NCI-H187 (cell line): ENCODE results near the gene PPP6R3.
"Not testable (repeated sequence)": the region's sequence is repeated elsewhere in the genome, so short reads cannot be mapped to it uniquely, and the experiment has no call there.

Experiments
- DNase-seq, 2 experiments: peaks; one replicate each; lab custom pipeline; 2025; lab: John Stamatoyannopoulos, UW

Gene PPP6R3

GRCh38 chr11:68457216-68457897, 3.2 kb upstream of the PPP6R3 start:
- DNase-seq = no peak

GRCh38 chr11:68457898-68458249, 2.7 kb upstream of the PPP6R3 start:
- DNase-seq = no peak

GRCh38 chr11:68458340-68458739, 2.2 kb upstream of the PPP6R3 start:
- DNase-seq = not testable (repeated sequence)

GRCh38 chr11:68459886-68460740, 439 bp upstream of the PPP6R3 start:
- DNase-seq = peak; percentile 94 to 95

GRCh38 chr11:68461575-68461917, 994 bp downstream of the PPP6R3 start:
- DNase-seq = no peak

- DNase-seq = no peak
Measured at GRCh38 chr11:68463714-68464113, 3.2 kb downstream of the PPP6R3 start.

- DNase-seq = no peak
Measured at GRCh38 chr11:68467201-68467834, 6.8 kb downstream of the PPP6R3 start.

- DNase-seq = no peak
Measured at GRCh38 chr11:68468217-68468828, 7.8 kb downstream of the PPP6R3 start.

- DNase-seq = no peak
Measured at GRCh38 chr11:68469122-68469521, 8.6 kb downstream of the PPP6R3 start.

- DNase-seq = no peak
Measured at GRCh38 chr11:68469642-68470041, 9.1 kb downstream of the PPP6R3 start.

- DNase-seq = no peak
Measured at GRCh38 chr11:68470304-68470811, 9.8 kb downstream of the PPP6R3 start.

GRCh38 chr11:68471360-68472340, 11.1 kb downstream of the PPP6R3 start:
- no peak for DNase-seq

- no peak for DNase-seq
Measured at GRCh38 chr11:68472778-68473177, 12.2 kb downstream of the PPP6R3 start.

GRCh38 chr11:68473693-68474092, 13.1 kb downstream of the PPP6R3 start:
- DNase-seq = no peak

GRCh38 chr11:68475626-68476025, 15.1 kb downstream of the PPP6R3 start:
- DNase-seq = not testable (repeated sequence)

- no peak for DNase-seq
Measured at GRCh38 chr11:68479390-68479789, 18.8 kb downstream of the PPP6R3 start.

GRCh38 chr11:68480193-68480592, 19.6 kb downstream of the PPP6R3 start:
- DNase-seq = no peak

- DNase-seq = no peak
Measured at GRCh38 chr11:68480852-68481510, 20.4 kb downstream of the PPP6R3 start.

- no peak for DNase-seq
Measured at GRCh38 chr11:68481579-68482240, 21.2 kb downstream of the PPP6R3 start.

GRCh38 chr11:68488623-68489022, 28.1 kb downstream of the PPP6R3 start:
- DNase-seq = no peak
